HG02642 (cell line): ENCODE data around the gene RABGEF1.
"Not testable (repeated sequence)": the region's sequence is repeated elsewhere in the genome, so short reads cannot be mapped to it uniquely, and the experiment has no call there.

Source experiments
- ATAC-seq: cut with Tn5 transposase; IDR thresholded peaks from one replicate; pipeline ENCODE4 v1.9.1; 2021; ENCODE audit warnings: mild to moderate bottlenecking; ENCODE audit not compliant: unreplicated experiment, poor library complexity

Gene RABGEF1

DNA sequence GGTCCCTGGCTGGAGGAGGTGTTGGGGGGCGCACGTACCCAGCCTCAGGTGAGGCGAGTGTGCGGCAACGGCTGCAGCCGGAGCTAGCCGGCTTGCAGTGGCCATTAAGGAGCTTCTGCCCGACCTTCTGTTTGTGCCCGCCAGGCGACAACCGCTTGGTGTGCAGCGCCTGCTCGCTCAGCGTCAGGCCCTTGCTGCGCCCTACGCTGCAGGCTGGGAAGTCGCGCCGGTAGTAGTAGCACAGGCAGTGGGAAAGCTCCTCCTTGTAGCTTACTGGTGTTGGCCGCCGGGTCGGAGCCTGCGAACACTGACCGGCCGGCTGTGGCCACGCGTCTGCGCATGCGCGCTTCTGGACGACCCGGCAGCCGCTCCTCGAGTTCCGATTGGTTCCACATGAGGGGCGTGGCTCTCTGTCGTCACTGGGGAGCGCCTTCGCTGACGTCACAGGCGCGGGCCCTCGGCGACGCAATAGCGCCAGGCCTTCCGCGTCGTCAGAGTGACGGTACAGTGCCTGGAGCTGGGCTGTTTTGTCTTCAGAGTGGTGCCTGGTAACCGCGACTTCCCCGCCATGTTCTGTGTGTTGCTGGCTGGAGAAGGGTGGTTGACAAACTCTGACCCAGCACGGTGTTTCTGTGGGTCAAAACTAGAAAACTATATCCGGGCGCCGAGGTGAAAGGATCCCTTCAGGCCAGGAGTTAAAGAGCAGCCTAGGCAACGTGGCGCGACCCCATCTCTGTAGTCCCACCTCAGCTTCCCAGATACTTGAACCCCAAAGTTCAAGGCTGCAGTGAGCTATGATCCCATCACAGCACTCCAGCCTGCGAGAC is 104.2 kb downstream of the RABGEF1 start:
- peak; percentile 95 for ATAC-seq

DNA sequence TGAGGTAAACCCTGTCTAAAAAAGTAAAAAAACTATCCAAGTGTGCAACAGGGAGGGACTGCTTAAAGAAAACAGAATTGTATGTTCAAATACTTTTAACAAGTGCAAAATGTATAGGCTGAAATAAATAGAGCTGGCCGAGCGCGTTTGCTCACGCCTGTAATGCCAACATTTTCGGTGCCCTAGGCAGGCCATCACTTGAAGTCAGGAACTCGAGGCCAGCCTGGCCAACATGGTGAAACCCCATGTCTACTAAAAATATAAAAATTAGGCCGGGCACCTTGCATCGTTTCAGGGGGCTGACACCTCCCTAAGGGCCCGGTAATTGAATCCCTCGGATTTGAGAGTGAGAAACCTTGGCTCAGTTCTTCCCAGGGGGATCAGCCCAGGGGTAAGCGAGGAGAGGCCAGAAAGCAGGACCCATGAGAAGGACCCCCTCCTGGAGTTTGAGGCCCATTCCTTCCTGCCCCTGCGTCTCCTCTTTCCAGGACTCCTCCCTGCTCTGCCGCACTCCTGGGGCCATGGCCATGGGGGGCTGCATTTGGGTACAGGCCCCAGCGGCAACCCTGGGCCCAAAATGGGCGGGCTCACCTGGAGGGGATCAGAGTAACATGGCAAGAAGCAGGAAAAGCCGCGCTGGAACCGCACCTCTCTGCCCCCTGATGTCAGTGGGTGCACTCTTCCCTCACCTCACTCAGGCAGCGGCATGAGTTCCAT is 105.0 kb downstream of the RABGEF1 start:
- ATAC-seq = no peak

DNA sequence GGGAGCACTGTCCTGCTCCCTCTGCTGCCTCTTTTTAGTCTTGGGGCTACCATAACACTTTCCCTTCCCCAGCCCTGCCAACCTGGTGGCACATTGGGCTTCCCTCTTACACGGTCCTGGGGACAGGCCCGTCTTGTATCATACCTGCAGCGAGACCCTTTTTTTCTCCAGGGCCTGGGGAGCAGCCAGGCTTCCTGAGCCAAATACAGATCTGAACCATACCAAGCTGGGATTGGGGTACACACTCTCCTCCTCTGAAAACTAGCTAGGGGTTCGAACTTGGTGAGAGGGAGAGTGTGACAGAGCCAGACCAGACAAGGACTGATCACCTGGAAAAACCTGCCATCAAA is 105.5 kb downstream of the RABGEF1 start:
- ATAC-seq = not testable (repeated sequence)

DNA sequence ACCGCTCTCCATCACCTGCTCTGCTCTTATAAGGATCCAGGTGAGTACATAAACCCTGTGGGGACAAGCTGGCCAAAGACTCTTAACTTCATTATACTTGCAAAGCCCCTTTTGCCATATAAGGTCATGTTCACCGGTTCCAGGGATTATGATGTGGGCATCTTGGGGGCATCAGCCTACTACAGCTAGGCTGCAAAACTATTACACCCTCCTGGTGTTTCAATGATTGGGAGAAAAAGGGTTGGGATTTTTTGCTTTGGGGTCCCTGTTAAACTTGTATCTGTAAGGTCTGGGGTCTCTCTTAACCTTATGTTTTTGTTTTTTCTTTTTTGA is 107.0 kb downstream of the RABGEF1 start:
- ATAC-seq = not testable (repeated sequence)

DNA sequence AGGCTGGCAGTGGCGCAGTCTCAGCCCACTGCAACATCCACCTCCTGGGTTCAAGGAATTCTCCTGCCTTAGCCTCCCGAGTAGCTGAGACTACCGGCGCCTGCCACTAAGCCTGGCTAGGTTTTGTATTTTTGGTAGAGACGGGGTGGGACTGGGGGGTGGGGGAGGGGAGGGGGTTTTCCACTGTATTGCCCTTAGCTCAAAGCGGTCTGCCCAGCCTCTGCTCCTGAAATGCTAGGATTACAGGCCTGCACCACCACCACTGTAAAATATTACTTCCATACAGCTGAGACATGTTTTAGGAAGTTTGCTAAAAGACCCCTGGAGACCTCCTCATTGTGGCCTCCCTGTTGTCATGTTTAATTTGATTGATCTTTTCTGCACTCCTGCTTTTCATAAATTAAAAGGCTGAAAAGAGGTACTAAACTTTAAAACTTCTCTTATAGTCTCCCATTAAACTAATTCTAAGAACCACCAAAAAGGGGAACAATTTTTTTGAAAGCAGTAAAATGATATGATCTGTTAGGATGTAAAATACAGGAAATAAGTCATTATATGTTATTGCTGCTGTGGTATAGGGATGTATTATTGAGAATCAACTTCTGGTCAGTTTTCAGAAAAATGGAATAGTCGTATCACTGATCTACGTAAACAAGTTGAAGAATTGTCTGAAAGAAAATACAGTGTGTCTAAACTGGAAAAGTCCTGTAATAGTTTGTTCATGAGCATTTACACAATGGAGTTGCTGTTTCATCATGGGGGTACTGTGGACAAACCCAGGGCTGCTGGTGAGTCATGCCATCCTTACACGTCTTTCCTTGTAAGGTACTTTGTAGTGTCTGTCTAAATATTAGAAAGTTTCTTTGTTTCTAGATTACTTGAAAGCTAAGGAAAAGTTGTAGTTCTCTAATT is 107.6 kb downstream of the RABGEF1 start:
- no peak for ATAC-seq

DNA sequence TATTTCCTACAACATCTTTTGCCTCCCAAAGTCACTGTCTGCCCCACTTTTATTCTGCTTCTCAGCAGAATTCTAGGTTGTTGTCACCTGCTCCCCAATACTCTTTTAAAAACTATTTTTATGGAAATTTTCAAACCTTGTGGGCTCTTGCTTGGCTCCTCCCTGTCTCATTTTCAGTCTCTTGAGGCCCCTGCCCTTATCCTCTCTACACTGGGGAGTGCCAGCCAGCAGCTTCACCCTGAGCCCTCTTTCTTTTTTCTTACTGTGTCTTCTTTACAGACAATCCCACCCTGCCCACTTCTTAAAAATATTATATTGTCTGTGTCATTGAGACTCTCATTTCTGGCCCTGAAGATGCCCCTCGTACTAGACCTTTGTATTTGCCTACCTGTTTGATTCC is 118.8 kb downstream of the RABGEF1 start:
- no peak for ATAC-seq

DNA sequence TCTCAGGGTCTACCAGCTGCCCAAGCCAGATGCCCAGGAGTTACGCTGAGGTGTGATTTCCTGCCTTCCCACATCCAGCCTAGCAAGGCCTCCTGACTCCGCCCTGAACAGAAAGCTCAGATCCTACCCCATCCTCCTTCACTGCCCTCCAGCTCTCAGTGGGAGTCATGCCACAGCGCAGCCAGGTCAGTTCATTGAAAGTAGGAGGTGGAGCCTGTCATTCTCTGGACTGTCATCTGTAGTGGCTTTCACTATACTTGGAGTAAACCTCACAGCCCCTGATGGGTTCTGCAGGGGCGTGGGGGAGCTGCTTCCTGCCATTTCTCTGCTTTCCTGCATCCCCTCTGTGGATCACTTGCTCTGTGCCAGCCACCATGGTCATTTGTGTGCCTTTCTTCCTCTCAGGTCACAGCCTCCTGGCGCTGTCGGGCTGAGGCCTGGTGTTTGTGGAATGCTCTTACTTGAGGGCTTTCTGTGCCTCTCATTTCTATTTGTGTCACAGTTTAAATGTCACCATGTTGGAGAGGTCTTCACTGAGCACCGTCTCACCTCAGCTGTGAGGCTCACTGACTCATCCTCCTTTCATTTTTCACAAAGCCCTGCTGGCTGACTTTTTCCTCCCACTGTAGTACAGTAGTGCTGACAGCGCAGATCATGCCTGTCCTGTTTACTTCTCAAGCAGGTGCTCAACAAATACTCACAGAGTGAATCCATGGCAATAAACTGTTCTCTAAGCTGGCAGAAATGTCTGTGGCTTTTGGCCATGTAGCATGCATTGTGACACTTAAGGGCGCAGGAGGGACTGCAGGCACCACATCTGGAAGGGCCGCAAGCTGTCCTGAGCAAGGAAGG is 119.5 kb downstream of the RABGEF1 start:
- ATAC-seq = no peak

DNA sequence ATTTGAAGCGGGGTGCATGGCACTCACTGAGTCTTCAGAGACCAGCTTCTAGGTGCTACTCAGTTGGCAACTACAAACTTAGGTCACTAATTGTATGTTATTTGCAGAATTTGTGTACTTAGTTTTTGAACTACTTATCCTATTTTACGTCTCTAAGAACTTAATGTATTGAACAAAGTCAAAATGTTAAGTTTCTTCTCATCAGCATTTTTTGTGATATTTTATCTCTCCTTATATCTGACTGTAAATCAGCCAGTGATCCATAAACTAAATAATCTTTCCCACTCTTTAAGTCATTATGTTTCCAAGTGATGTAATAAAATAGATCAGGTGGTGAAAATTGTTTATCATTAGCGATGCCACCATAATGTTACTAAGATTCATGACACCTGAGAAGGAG is 120.2 kb downstream of the RABGEF1 start:
- no peak for ATAC-seq
